ENCODE results near the gene OPCML.

The OPCML gene

DNA sequence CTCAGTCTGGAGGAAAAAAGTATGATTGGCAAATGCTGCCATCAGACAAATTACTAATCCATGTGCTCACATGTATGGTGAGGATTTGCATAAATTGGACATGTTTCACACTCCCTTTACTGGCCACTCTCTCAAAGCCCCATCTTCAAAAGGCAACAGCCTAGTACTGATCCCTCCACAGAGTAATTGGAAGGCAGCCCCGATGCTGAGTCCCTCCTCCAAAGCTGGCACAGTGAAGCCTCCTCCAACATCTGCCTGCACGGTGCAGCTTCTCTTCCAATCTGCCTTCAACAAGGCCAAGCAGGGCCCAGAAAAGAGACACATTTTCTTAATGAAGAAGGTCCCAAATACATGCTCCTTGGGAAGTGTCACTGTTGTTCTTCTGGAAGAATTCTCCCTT lies 350.6 kb downstream of the OPCML start:
- no peak overlapping the region for H3K4me3 ChIP-seq (ENCODE audit: low read length)
- TF ChIP-seq, protein P1, sequence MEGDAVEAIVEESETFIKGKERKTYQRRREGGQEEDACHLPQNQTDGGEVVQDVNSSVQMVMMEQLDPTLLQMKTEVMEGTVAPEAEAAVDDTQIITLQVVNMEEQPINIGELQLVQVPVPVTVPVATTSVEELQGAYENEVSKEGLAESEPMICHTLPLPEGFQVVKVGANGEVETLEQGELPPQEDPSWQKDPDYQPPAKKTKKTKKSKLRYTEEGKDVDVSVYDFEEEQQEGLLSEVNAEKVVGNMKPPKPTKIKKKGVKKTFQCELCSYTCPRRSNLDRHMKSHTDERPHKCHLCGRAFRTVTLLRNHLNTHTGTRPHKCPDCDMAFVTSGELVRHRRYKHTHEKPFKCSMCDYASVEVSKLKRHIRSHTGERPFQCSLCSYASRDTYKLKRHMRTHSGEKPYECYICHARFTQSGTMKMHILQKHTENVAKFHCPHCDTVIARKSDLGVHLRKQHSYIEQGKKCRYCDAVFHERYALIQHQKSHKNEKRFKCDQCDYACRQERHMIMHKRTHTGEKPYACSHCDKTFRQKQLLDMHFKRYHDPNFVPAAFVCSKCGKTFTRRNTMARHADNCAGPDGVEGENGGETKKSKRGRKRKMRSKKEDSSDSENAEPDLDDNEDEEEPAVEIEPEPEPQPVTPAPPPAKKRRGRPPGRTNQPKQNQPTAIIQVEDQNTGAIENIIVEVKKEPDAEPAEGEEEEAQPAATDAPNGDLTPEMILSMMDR (conservative IDR thresholded peaks at IDR 0.05; ENCODE audit: low read length): no peak
- DNase-seq (ENCODE audit: low read depth): no peak

DNA sequence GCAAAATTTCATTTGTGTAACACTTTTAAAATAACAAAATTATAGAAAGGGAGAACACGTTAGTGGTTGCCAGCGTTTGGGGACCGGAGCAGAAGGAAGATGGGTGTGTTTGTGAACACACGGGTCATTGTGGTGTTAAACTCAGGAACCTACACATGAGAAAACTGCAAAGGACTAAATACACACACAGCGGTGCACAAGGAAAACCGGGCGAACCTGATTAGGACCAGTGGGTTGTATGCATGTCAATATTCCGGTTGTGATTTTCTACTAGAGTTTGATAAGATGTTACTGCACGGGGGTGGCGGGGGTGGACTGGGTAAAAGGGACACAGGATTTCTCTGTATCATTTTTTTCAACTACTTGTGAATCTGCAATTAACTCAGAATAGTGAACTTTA lies 351.2 kb downstream of the OPCML start:
- no peak for DNase-seq (ENCODE audit: low read depth)
- H3K4me3 ChIP-seq (ENCODE audit: low read length): no peak overlapping the region
- TF ChIP-seq, protein P1 (conservative IDR thresholded peaks at IDR 0.05; ENCODE audit: low read length): no peak

DNA sequence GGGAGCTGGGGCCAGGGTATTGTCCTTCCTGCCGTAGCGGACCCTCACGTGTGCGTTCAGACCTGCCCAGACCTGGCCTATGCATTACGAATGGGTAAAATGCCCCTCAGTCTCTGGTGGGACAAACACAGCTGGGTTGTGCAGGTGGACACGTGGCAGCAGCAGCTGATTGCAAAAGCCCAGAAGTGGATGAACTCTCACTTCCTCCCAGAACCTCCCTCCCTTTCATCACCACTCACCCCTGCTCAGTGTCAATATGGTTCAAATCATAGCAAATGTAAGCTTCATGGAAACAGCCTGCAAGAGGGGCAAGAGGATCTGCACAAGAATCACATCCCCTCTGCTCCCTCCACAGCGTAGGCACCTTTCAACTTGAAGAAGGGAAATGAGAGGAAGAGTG lies 352.1 kb downstream of the OPCML start:
- no peak overlapping the region for H3K4me3 ChIP-seq (ENCODE audit: low read length)
- TF ChIP-seq, protein P1 (conservative IDR thresholded peaks at IDR 0.05; ENCODE audit: low read length): no peak
- DNase-seq (ENCODE audit: low read depth): no peak

DNA sequence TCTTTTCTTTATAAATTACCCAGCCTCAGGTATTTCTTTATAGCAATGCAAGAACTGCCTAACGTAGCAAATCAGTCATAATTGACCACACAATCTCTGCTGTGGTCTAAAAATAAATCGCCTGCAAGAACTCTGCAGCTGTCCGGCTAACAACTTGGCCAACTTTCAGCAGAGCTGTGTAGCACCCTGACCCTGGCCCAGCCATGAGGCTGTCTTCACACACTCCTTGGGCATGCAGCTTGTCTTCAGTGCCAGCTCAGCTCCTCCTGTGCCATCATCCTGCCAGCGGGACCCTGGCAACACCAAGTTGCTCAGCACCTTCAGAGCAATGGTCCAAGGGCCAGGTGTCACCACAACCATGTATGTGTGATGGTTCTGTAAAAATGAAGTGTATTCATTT lies 355.6 kb downstream of the OPCML start:
- TF ChIP-seq, protein P1 (conservative IDR thresholded peaks at IDR 0.05; ENCODE audit: low read length): no peak
- H3K4me3 ChIP-seq (ENCODE audit: low read length): no peak overlapping the region
- DNase-seq (ENCODE audit: low read depth): no peak

DNA sequence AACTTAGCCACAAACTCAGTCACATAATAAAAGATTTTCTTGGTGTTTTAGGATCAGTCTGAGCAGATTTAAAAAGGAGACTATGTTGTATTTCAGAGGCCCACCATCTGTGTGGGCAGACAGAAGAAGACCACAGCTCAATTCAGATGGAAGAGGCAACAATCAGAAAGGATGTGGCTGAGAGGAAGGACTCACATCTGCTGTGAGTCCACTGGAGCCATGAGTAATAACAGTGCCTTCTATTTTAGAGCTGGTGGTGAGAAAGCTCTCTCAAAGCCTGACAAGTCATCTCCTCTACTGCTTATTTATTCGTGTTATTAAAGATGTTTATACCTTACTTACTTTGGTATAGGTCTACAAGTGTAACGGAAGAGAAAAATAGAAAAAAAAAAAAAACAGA lies 357.2 kb downstream of the OPCML start:
- H3K4me3 ChIP-seq (ENCODE audit: low read length): no peak overlapping the region
- DNase-seq (ENCODE audit: low read depth): no peak
- TF ChIP-seq, protein P1 (conservative IDR thresholded peaks at IDR 0.05; ENCODE audit: low read length): no peak

DNA sequence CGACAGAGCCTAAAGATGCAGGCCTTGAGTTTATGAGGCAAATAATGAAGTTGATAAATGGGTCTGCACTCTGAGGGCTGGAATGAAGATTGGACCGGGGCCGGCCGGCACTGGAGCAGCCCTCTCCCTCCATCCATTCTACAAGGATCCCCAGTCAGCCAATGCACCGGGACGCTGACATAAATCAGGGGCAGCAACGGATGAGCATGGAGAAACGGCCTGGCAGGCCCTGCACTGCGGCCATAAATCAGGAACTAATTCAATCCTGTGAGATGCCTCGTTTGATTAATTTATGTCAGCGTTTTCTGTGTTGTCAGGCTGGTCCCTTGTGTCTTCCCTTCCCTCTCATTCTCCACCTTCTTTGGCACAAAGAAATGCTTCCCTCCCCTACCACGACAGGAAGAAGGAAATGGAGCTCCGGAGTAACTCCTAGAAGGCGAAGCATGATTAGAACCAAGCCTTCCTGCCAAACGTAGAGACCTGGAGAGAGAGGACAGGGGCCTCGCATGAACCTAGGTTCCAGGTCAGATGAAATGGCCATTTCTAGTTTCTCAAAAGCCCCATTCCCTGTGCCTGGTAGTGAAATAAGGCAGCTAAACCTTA lies 358.4 kb downstream of the OPCML start:
- DNase-seq (ENCODE audit: low read depth): no peak
- H3K4me3 ChIP-seq (ENCODE audit: low read length): no peak overlapping the region
- TF ChIP-seq, protein P1 (conservative IDR thresholded peaks at IDR 0.05; ENCODE audit: low read length): no peak

DNA sequence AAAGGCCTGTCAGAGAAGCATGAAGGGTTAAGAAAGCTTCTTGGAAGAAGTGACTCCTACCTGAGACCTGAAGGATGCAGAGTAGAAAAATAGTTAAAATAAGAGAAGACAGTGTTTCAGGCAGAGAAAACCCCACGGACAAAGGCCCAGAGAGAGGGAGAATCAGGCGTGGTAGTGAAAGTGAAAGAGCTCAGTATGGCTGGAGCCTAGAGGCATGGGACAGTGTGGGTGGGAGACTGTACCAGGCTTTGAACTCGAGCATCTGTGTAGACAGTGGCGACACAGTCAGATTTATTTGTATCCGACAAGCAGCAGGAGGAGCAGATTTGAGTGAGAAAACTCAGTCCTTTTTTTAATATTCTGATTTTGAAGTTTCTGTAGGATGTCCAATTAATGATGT lies 360.0 kb downstream of the OPCML start:
- DNase-seq (ENCODE audit: low read depth): no peak

More for the DNA sequence above, 360.0 kb downstream of the OPCML start:
- TF ChIP-seq, protein P1 (conservative IDR thresholded peaks at IDR 0.05; ENCODE audit: low read length): no peak
- no peak overlapping the region for H3K4me3 ChIP-seq (ENCODE audit: low read length)

Data from AG10803 (cell line).